OCI-LY7 (cell line): ENCODE results near the gene CTPS2. TPM values are rescaled to one million over a fixed set of nuclear protein-coding genes. Genes with fewer than 3 reads are reported as not detected.
A peak's percentile ranks its signal among the peaks of the same experiment; 100 is the strongest.
"Not testable (repeated sequence)": the region's sequence is repeated elsewhere in the genome, so short reads cannot be mapped to it uniquely, and the experiment has no call there.

Experiments
- Bru-seq: library from RNA; stranded (reverse); fragments of 400-500 nt; gene quantifications from one replicate; lab custom pipeline; 2021; lab: Mats Ljungman, UMichigan
- BruChase-seq, 2 experiments: library from RNA; stranded (reverse); fragments of 400-500 nt; gene quantifications; one replicate each; lab custom pipeline; 2021; lab: Mats Ljungman, UMichigan
- BruUV-seq: library from RNA; stranded (reverse); fragments of 400-500 nt; replicated peaks from 2 replicates; lab custom pipeline; 2021; lab: Mats Ljungman, UMichigan
- CTCF ChIA-PET: fragments of 300-600 bp; sonication (Branson Sonifier 250); formaldehyde crosslinking; loops from one replicate; lab custom pipeline; 2022; ENCODE audit warnings: antibody characterized with exemption; ENCODE audit not compliant: unreplicated experiment; lab: Charles Lee
- POLR2A ChIA-PET: fragments of 300-600 bp; sonication (Branson Sonifier 250); formaldehyde crosslinking; loops from one replicate; lab custom pipeline; 2022; ENCODE audit warnings: antibody characterized with exemption; lab: Charles Lee
- DNase-seq: peaks from one replicate; pipeline ENCODE4 v3.0.0-alpha.2; 2015; ENCODE audit warnings: low spot score
- H2AFZ ChIP-seq: fragments of 200-600 bp; sonication (generic), shearing (Covaris generic); 2 replicates; pipeline ENCODE4 v1.6.1; 2014; ENCODE audit warnings: mild to moderate bottlenecking, antibody characterized with exemption, low read length, moderate library complexity
- H3K27ac ChIP-seq: fragments of 200-600 bp; sonication (generic); 2 replicates; pipeline ENCODE4 v1.5.1; 2014; ENCODE audit warnings: mixed run types, low read depth, mild to moderate bottlenecking, moderate library complexity, low read length, inconsistent platforms; ENCODE audit not compliant: poor library complexity, severe bottlenecking
- H3K36me3 ChIP-seq: fragments of 200-600 bp; sonication (generic); 2 replicates; pipeline ENCODE4 v1.6.1; 2014; ENCODE audit warnings: mild to moderate bottlenecking, antibody characterized with exemption, low read length, moderate library complexity, mixed read lengths; ENCODE audit not compliant: insufficient read depth
- H3K4me1 ChIP-seq: fragments of 200-600 bp; sonication (generic); 2 replicates; pipeline ENCODE4 v1.5.1; 2014; ENCODE audit warnings: mild to moderate bottlenecking, low read length; ENCODE audit not compliant: insufficient read depth, poor library complexity, severe bottlenecking
- H3K4me2 ChIP-seq: fragments of 200-600 bp; sonication (generic); 2 replicates; pipeline ENCODE4 v1.6.1; 2014; ENCODE audit warnings: mild to moderate bottlenecking, low read length
- H3K4me3 ChIP-seq: fragments of 200-600 bp; sonication (generic); 2 replicates; pipeline ENCODE4 v1.5.1; 2014; ENCODE audit warnings: mild to moderate bottlenecking, low read depth, low read length; ENCODE audit not compliant: poor library complexity, severe bottlenecking
- H3K79me2 ChIP-seq: fragments of 200-600 bp; sonication (generic); 2 replicates; pipeline ENCODE4 v1.6.1; 2016; ENCODE audit warnings: low read depth, mild to moderate bottlenecking, low read length, moderate library complexity, mixed read lengths; ENCODE audit not compliant: insufficient read depth
- H3K9me2 ChIP-seq: fragments of 200-600 bp; sonication (generic); 2 replicates; pipeline ENCODE4 v1.6.1; 2016; ENCODE audit warnings: mild to moderate bottlenecking, low read length, mixed read lengths; ENCODE audit not compliant: insufficient read depth
- H3K9me3 ChIP-seq: fragments of 200-600 bp; sonication (generic); 2 replicates; pipeline ENCODE4 v1.6.1; 2014; ENCODE audit warnings: mild to moderate bottlenecking, mixed run types, low read length, mixed read lengths
- H4K20me1 ChIP-seq: fragments of 200-600 bp; sonication (generic); 2 replicates; pipeline ENCODE4 v1.6.1; 2014; ENCODE audit warnings: mild to moderate bottlenecking, antibody characterized with exemption, low read length, moderate library complexity, mixed read lengths; ENCODE audit not compliant: insufficient read depth
- EZH2phosphoT487 ChIP-seq: fragments of 200-600 bp; sonication (generic); IDR thresholded peaks from 2 replicates; pipeline ENCODE4 v1.6.1; 2018; ENCODE audit warnings: low read depth, borderline replicate concordance, mild to moderate bottlenecking, mixed run types, antibody characterized with exemption, low read length, moderate library complexity, mixed read lengths
- intact Hi-C: fragments of 100-400 bp; cut with micrococcal nuclease; formaldehyde crosslinking; loops from one replicate; pipeline ENCODE4 v1.10.0; 2022; ENCODE audit not compliant: unreplicated experiment
- long read RNA-seq: library from polyadenylated mRNA; stranded (forward); transcript quantifications from one replicate; pipeline ENCODE4 v2.0.0, GENCODE V29; 2022
- total RNA-seq, 2 experiments: library from RNA; depleted of rRNA in 1 of 2; stranded (reverse); fragments of >200 nt in 1 of 2; shearing (Covaris generic) in 1 of 2; gene quantifications; 2 replicates each; pipeline ENCODE4 v1.2.3, GENCODE V29; 2014 to 2022
- TF ChIP-seq, protein P1 (sequence below): fragments of 200-600 bp; sonication (generic); conservative IDR thresholded peaks from 2 replicates; pipeline ENCODE4 v1.5.1; 2014; ENCODE audit warnings: mild to moderate bottlenecking, antibody characterized with exemption, low read length, moderate library complexity, mixed read lengths

Gene CTPS2, protein sequence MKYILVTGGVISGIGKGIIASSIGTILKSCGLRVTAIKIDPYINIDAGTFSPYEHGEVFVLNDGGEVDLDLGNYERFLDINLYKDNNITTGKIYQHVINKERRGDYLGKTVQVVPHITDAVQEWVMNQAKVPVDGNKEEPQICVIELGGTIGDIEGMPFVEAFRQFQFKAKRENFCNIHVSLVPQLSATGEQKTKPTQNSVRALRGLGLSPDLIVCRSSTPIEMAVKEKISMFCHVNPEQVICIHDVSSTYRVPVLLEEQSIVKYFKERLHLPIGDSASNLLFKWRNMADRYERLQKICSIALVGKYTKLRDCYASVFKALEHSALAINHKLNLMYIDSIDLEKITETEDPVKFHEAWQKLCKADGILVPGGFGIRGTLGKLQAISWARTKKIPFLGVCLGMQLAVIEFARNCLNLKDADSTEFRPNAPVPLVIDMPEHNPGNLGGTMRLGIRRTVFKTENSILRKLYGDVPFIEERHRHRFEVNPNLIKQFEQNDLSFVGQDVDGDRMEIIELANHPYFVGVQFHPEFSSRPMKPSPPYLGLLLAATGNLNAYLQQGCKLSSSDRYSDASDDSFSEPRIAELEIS
- total RNA-seq (2014; rRNA removed; shearing (Covaris generic)) (15.9 and 17.0 TPM in 2 replicates), total RNA-seq (2022) (21.3 and 25.2 TPM in 2 replicates), Bru-seq, nascent RNA (percentile 65 among the genes with signal in this experiment), BruChase-seq, experiment 1, labeled RNA remaining after a 6-hour chase (percentile 67 among the genes with signal in this experiment), BruChase-seq, experiment 2, labeled RNA remaining after a 2-hour chase (percentile 63 among the genes with signal in this experiment)
- long read RNA-seq, full-length matches to known transcripts: 25 of 49 reads
- long read RNA-seq, partial matches to known transcripts: 3 of 49 reads
- long read RNA-seq, other reads (novel, unspliced or antisense): 21 of 49 reads

DNA sequence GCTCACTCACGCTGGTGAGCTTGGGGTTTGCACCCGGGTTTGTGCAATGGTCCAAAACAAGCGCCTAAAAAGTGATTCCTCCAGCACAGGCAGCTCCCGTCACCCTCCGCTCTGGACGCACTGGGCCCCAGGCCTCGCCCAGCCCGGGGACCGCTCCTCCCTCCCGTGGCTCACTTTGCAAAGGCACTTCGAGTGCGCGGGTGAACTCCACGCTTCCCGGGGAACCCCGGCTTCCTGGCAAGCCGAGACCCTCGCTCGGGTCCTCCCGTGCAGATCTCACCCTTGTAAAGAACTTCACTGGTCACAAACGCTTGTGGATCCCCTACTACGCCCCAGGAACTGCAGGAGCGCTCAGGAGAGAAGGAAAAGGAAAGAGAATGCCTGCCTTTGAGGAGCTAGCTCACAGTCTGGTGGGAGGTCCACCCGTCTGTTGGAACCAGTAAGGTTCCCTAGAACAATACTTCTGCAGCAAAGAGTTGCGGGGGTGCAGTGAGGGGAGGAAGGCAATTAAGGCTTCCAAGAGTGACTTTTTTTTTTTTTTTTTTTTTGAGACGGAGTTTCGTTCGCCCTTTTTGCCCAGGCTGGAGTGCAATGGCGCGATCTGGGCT, at the start of gene CTPS2:
TSS of gene CTPS2 (minus strand) at position 122 of the 608 bp plus-strand sequence. CDS start 9,767 bp downstream, outside the sequence.
- peak; percentile 66 for DNase-seq
- CTCF ChIA-PET: no interaction called here
- peak within 1 kb of the TSS; percentile 84 for H3K4me3 ChIP-seq

DNA sequence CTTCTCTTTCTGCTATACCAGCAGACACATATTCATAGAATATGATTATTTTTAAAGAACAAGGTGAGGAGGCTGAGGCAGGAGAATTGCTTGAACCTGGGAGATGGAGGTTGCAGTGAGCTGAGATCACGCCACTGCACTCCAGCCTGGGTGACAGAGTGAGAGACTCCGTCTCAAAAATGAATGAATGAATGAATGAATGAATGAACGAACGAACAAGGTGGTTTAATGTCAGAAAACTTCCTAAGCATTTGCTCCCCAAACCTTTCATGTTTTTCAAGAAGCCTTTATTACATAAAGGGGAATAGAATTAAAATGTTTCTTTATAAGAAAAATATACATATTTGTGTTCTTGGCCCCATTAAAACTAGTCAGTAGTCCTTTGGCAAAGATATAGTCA, 49.0 kb upstream of the CTPS2 start:
- H3K9me2 ChIP-seq, H3K4me1 ChIP-seq, H3K4me3 ChIP-seq, H3K9me3 ChIP-seq, H4K20me1 ChIP-seq, intact Hi-C loops, H3K79me2 ChIP-seq, CTCF ChIA-PET, H3K4me2 ChIP-seq, H2AFZ ChIP-seq, H3K27ac ChIP-seq, DNase-seq, BruUV-seq: not testable (repeated sequence)
- peaks cover 29% of the 10 kb centered on the region for H3K36me3 ChIP-seq
- POLR2A ChIA-PET: interaction anchor here (0.7 kb wide), 1 partner anchor 13 kb away, joined by 4 read pairs; no protein-coding TSS in a partner anchor

More for the DNA sequence above, at the start of gene CTPS2:
- no peaks in the 10 kb centered on the region for H3K9me2 ChIP-seq
- no peaks in the 10 kb centered on the region; the same call in 1 of the 2 replicates for H3K79me2 ChIP-seq
- TF ChIP-seq EZH2phosphoT487: no peak
- TF ChIP-seq, protein P1, sequence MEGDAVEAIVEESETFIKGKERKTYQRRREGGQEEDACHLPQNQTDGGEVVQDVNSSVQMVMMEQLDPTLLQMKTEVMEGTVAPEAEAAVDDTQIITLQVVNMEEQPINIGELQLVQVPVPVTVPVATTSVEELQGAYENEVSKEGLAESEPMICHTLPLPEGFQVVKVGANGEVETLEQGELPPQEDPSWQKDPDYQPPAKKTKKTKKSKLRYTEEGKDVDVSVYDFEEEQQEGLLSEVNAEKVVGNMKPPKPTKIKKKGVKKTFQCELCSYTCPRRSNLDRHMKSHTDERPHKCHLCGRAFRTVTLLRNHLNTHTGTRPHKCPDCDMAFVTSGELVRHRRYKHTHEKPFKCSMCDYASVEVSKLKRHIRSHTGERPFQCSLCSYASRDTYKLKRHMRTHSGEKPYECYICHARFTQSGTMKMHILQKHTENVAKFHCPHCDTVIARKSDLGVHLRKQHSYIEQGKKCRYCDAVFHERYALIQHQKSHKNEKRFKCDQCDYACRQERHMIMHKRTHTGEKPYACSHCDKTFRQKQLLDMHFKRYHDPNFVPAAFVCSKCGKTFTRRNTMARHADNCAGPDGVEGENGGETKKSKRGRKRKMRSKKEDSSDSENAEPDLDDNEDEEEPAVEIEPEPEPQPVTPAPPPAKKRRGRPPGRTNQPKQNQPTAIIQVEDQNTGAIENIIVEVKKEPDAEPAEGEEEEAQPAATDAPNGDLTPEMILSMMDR: no peak
- peak within 1 kb of the TSS; percentile 84 for H2AFZ ChIP-seq
- H3K9me3 ChIP-seq: no peaks in the 10 kb centered on the region
- BruUV-seq: no TSS peak
- H3K27ac ChIP-seq: peak within 1 kb of the TSS; percentile 73
- peak within 1 kb of the TSS; percentile 91 for H3K4me2 ChIP-seq
- POLR2A ChIA-PET: interaction anchor here (0.7 to 1.7 kb wide), 3 partner anchors 10 to 79 kb away, joined by 3 to 5 read pairs (median 4); no protein-coding TSS in a partner anchor
- H4K20me1 ChIP-seq: no peaks in the 10 kb centered on the region
- H3K36me3 ChIP-seq: peaks cover 4% of the 10 kb centered on the region; the same call in 1 of the 2 replicates
- intact Hi-C loops: no loop called here
- peaks cover 30% of the 10 kb centered on the region for H3K4me1 ChIP-seq

DNA sequence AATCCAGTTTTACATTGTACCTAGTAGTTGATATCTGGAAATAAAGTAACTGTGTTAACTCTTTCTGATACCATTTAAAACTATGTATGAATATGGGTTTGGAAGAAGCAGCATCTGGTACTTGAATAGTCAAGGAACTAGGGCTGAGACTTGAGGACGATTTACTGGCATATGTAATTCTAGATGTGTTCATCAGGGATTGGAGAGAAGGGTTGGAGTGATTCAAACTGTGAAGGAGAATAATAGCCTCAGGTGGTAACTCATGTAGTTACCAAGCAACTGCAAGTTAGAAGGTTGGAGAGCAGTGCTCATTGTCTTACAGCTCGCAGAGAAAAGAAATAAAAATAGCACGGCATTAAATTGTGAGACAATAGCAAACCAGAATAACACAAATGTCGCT, 44.3 kb upstream of the CTPS2 start:
- Histone ChIP-seq H3K4me1 (no peaks in the 10 kb centered on the region), H3K27ac (no peak overlapping the region), H3K4me2 (no peak overlapping the region), H3K9me3 (no peaks in the 10 kb centered on the region), H2AFZ (no peak overlapping the region), H3K4me3 (no peak overlapping the region), H4K20me1 (no peaks in the 10 kb centered on the region), H3K36me3 (peaks cover 53% of the 10 kb centered on the region), H3K79me2 (no peaks in the 10 kb centered on the region), H3K9me2 (no peaks in the 10 kb centered on the region)
- CTCF ChIA-PET: no interaction called here
- intact Hi-C loops: no loop called here
- POLR2A ChIA-PET: no interaction called here
- TF ChIP-seq EZH2phosphoT487: no peak
- no peak for DNase-seq
- BruUV-seq: no TSS peak
